ENCODE results near the gene HOMER2. TPM values are rescaled to one million over a fixed set of nuclear protein-coding genes. Genes with fewer than 3 reads are reported as not detected.

HOMER2 gene
- total and polyA plus RNA-seq, 9 of the 15 experiments (the other 6 are each of a cell fraction or from before 2014, with no cell fraction given), result 0.13 to 0.47 (median 0.29) TPM; not detected in 1

DNA sequence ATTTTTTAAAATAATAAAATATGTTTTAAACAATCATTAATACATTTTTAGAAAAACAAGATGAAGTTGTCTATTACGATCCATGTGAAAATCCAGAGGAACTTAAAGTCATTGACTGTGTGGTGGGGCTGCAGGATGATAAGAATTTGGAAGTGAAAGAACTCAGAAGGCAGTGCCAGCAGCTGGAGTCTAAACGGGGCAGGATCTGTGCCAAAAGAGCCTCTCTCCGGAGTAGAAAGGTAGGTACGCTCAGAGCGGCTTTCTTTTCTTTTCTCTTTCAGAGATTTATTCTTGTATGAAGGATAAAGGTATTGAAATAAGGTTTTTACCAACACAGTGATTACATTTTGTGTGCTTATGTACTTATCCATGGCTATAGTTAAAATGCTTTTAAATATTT is 129.5 kb downstream of the HOMER2 start:
- ATAC-seq, result no peak
- intact Hi-C loops (cut with micrococcal nuclease), result no loop called here
- H3K4me2 ChIP-seq (ENCODE audit: insufficient read depth, low read length), result no peak overlapping the region
- no peaks in the 10 kb centered on the region for H3K9me1 ChIP-seq (ENCODE audit: control insufficient read depth, insufficient read depth, low read length)
- H3K27ac ChIP-seq (ENCODE audit: extremely low read depth, low read depth, low read length), result no peak overlapping the region
- 0 out of 2 replicates have a peak, but pooled peaks cover 2% of the 10 kb centered on the region for H3K9me3 ChIP-seq (replicated peaks; ENCODE audit: control insufficient read depth, insufficient read depth, low read depth, low read length)
- TF ChIP-seq BCL6 (CRISPR knock-in tag; IDR thresholded peaks at IDR 0.05) (no peak), ELF4 (CRISPR knock-in tag; IDR thresholded peaks at IDR 0.05) (no peak), CBX8 (IDR thresholded peaks at IDR 0.05; ENCODE audit: borderline replicate concordance, extremely low read depth, low read depth, low read length, poor library complexity, severe bottlenecking) (no peak), TRIM24 (IDR thresholded peaks at IDR 0.05) (no peak), CEBPB (tag; IDR thresholded peaks at IDR 0.05) (no peak), SAFB (IDR thresholded peaks at IDR 0.05; ENCODE audit: borderline replicate concordance, low read depth, low read length) (no peak), TOE1 (IDR thresholded peaks at IDR 0.05; ENCODE audit: borderline replicate concordance) (no peak), TOE1 (CRISPR knock-in tag; IDR thresholded peaks at IDR 0.05; ENCODE audit: borderline replicate concordance, low read depth) (no peak), MCM3 (IDR thresholded peaks at IDR 0.05) (no peak), MTF1 (CRISPR knock-in tag; IDR thresholded peaks at IDR 0.05; ENCODE audit: borderline replicate concordance) (no peak), ZNF23 (CRISPR knock-in tag; IDR thresholded peaks at IDR 0.05) (no peak), PHF20 (IDR thresholded peaks at IDR 0.05; ENCODE audit: partially characterized antibody) (no peak), ZNF830 (CRISPR knock-in tag; IDR thresholded peaks at IDR 0.05) (no peak), MYBL2 (IDR thresholded peaks at IDR 0.05; ENCODE audit: low read depth) (no peak), MYBL2 (CRISPR knock-in tag; IDR thresholded peaks at IDR 0.05; ENCODE audit: borderline replicate concordance) (no peak), NFRKB (IDR thresholded peaks at IDR 0.05; ENCODE audit: low read depth) (no peak), KDM2B (CRISPR knock-in tag; IDR thresholded peaks at IDR 0.05) (no peak)
- TF ChIP-seq, protein P1, sequence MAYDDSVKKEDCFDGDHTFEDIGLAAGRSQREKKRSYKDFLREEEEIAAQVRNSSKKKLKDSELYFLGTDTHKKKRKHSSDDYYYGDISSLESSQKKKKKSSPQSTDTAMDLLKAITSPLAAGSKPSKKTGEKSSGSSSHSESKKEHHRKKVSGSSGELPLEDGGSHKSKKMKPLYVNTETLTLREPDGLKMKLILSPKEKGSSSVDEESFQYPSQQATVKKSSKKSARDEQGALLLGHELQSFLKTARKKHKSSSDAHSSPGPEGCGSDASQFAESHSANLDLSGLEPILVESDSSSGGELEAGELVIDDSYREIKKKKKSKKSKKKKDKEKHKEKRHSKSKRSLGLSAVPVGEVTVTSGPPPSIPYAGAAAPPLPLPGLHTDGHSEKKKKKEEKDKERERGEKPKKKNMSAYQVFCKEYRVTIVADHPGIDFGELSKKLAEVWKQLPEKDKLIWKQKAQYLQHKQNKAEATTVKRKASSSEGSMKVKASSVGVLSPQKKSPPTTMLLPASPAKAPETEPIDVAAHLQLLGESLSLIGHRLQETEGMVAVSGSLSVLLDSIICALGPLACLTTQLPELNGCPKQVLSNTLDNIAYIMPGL (CRISPR knock-in tag; IDR thresholded peaks at IDR 0.05), result no peak
- TF ChIP-seq, protein P2, sequence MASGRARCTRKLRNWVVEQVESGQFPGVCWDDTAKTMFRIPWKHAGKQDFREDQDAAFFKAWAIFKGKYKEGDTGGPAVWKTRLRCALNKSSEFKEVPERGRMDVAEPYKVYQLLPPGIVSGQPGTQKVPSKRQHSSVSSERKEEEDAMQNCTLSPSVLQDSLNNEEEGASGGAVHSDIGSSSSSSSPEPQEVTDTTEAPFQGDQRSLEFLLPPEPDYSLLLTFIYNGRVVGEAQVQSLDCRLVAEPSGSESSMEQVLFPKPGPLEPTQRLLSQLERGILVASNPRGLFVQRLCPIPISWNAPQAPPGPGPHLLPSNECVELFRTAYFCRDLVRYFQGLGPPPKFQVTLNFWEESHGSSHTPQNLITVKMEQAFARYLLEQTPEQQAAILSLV (tag; IDR thresholded peaks at IDR 0.05), result no peak
- H4K20me1 ChIP-seq (replicated peaks; ENCODE audit: control insufficient read depth, insufficient read depth, low read length), result no peaks in the 10 kb centered on the region
- no peak for DNase-seq (ENCODE audit: extremely low read depth in 1 of 4, low spot score in 3 of 4)
- no peak overlapping the region for H3K4me3 ChIP-seq
- no peak overlapping the region for H2AFZ ChIP-seq (ENCODE audit: low read depth, low read length)
- ChIA-PET POLR2A (no interaction called here), CTCF (ENCODE audit: low intra/inter-chr PET ratio) (no interaction called here)
- in situ Hi-C loops (cut with MboI), result no loop called here
- peaks cover 79% of the 10 kb centered on the region; the same call in 2 of the 3 replicates for H3K36me3 ChIP-seq (ENCODE audit: control insufficient read depth, insufficient read depth, low read length)
- no peak for FAIRE-seq
- H3K79me2 ChIP-seq (ENCODE audit: control insufficient read depth, insufficient read depth, low read length), result no peaks in the 10 kb centered on the region
- BruUV-seq (replicated peaks), result no TSS peak
- no peaks in the 10 kb centered on the region for H3K27me3 ChIP-seq (ENCODE audit: control insufficient read depth in 2 of 2, insufficient read depth in 2 of 2, low read length in 2 of 2)
- H3K4me1 ChIP-seq (replicated peaks in 1 of 2; ENCODE audit: control insufficient read depth in 2 of 2, insufficient read depth in 2 of 2, low read length in 2 of 2), result no peaks in the 10 kb centered on the region
- H3K9ac ChIP-seq (ENCODE audit: insufficient read depth in 1 of 2, low read depth in 2 of 2, low read length in 2 of 2), result no peak overlapping the region
- 99% methylated on average over 5 of the region's 5 CpGs for WGBS (ENCODE audit: insufficient coverage, low coverage, missing lambda C conversion rate)

Measured in K562 (cell line).